K562 (cell line): ENCODE results near the gene ZNF439. TPM values are rescaled to one million over a fixed set of nuclear protein-coding genes. Genes with fewer than 3 reads are reported as not detected.

ENCODE experiments used
- ARID4B ChIP-seq: sonication (generic); formaldehyde crosslinking; IDR thresholded peaks from 2 replicates; pipeline ENCODE4 v1.8.0; 2022; ENCODE audit warnings: mild to moderate bottlenecking, missing genetic modification reagents
- BACH1 ChIP-seq: fragments of 200-800 bp; sonication (Bioruptor generic); IDR thresholded peaks from 2 replicates; pipeline ENCODE4 v1.6.1; 2016; ENCODE audit warnings: missing genetic modification characterization, missing compliant biosample characterization
- BCOR ChIP-seq: fragments of 450-650 bp; IDR thresholded peaks from 2 replicates; pipeline ENCODE4 v1.6.1; 2016
- E2F5 ChIP-seq: sonication (generic); formaldehyde crosslinking; IDR thresholded peaks from 2 replicates; pipeline ENCODE4 v1.8.0; 2022; ENCODE audit warnings: mild to moderate bottlenecking, missing genetic modification reagents
- EP300 ChIP-seq: IDR thresholded peaks from 2 replicates; pipeline ENCODE4 v1.6.1; 2012; ENCODE audit warnings: low read length, improper control_type of control experiment
- FUS ChIP-seq: fragments of 200-400 bp; formaldehyde crosslinking; optimal IDR thresholded peaks from 2 replicates; pipeline ENCODE3; 2017; ENCODE audit warnings: low read depth, low read length
- GTF2A2 ChIP-seq: IDR thresholded peaks from 2 replicates; pipeline ENCODE4 v1.6.1; 2016; ENCODE audit warnings: mild to moderate bottlenecking, missing genetic modification characterization, missing compliant biosample characterization
- NRF1 ChIP-seq, 2 experiments: fragments of 450-650 bp; IDR thresholded peaks in 1 of 2; conservative IDR thresholded peaks in 1 of 2; 2 replicates each; pipeline ENCODE4 v1.6.1; 2014; ENCODE audit warnings: mild to moderate bottlenecking in 2 of 2
- POLR2A ChIP-seq: fragments of 450-650 bp; conservative IDR thresholded peaks from 2 replicates; pipeline ENCODE4 v1.6.1; 2016
- POLR2G ChIP-seq: fragments of 200-400 bp; formaldehyde crosslinking; IDR thresholded peaks from 2 replicates; pipeline ENCODE4 v1.6.1; 2017; ENCODE audit warnings: low read depth, mild to moderate bottlenecking, antibody characterized with exemption, low read length, moderate library complexity
- SAP30 ChIP-seq: fragments of 200-600 bp; sonication (generic); IDR thresholded peaks from 2 replicates; pipeline ENCODE4 v1.6.1; 2012; ENCODE audit warnings: borderline replicate concordance, low read depth, mild to moderate bottlenecking, moderate library complexity, low read length, control low read depth, inconsistent platforms; ENCODE audit not compliant: insufficient read depth, poor library complexity, severe bottlenecking
- TAF7 ChIP-seq: fragments of 450-650 bp; IDR thresholded peaks from 2 replicates; pipeline ENCODE4 v1.6.1; 2016; ENCODE audit warnings: missing genetic modification characterization, missing compliant biosample characterization
- THAP12 ChIP-seq: fragments of 250-450 bp; sonication (Bioruptor Pico); IDR thresholded peaks from 2 replicates; pipeline ENCODE4 v1.9.0; 2021; ENCODE audit warnings: mild to moderate bottlenecking, inconsistent platforms
- ZKSCAN8 ChIP-seq: fragments of 200-800 bp; sonication (Bioruptor generic); IDR thresholded peaks from 2 replicates; pipeline ENCODE4 v1.6.1; 2016; ENCODE audit warnings: missing genetic modification characterization, missing compliant biosample characterization
- ZNF165 ChIP-seq: fragments of 250-450 bp; sonication (Bioruptor Pico); IDR thresholded peaks from 2 replicates; pipeline ENCODE4 v1.4.0; 2020; ENCODE audit warnings: borderline replicate concordance
- ZNF274 ChIP-seq: IDR thresholded peaks from 2 replicates; pipeline ENCODE4 v1.6.1; 2011; ENCODE audit warnings: low read depth, mild to moderate bottlenecking, low read length, moderate library complexity, borderline replicate concordance
- ZNF75A ChIP-seq: fragments of 450-650 bp; formaldehyde crosslinking; IDR thresholded peaks from 2 replicates; pipeline ENCODE4 v1.4.0; 2020; ENCODE audit warnings: mild to moderate bottlenecking
- ZNF77 ChIP-seq: fragments of 250-450 bp; sonication (Bioruptor Pico); IDR thresholded peaks from 2 replicates; pipeline ENCODE4 v1.5.0; 2020
- ZNF79 ChIP-seq: fragments of 250-450 bp; sonication (Bioruptor Pico); IDR thresholded peaks from 2 replicates; pipeline ENCODE4 v1.4.0; 2020; ENCODE audit warnings: low read depth, mild to moderate bottlenecking, moderate library complexity
- polyA plus RNA-seq, 8 experiments: library from polyadenylated mRNA; depleted of rRNA in 4 of 8; stranded (reverse) in 5 of 8; unstranded in 3 of 8; fragments of >200 nt; fragmentation: Nextera tagmentation in 2 of 8; fragmentation: Illumina TruSeq in 1 of 8; extraction: Ambion mirVana in 2 of 8; extraction: Trizol in 1 of 8; gene quantifications; 2 replicates each; pipeline versions ENCODE4 v1.2.1 to v1.2.3, GENCODE V29; 2011 to 2014; ENCODE audit warnings: inconsistent platforms in 1 of 8, missing spikeins in 1 of 8
- total RNA-seq, 7 experiments: library from RNA; depleted of rRNA in 6 of 7; stranded (reverse); fragments of >200 nt in 6 of 7; fragmentation: Illumina TruSeq in 2 of 7; extraction: Trizol in 2 of 7; gene quantifications; 2 replicates each; pipeline versions ENCODE4 v1.2.1 to v1.2.3, GENCODE V29; 2011 to 2021; ENCODE audit warnings: low replicate concordance in 1 of 7

The ZNF439 gene
- total and polyA plus RNA-seq, 9 of the 15 experiments (the other 6 are each of a cell fraction or from before 2014, with no cell fraction given) = 0.04 to 0.18 (median 0.10) TPM; not detected in 3

- TF ChIP-seq NRF1 (conservative IDR thresholded peaks at IDR 0.05 in 1 of 2, IDR thresholded peaks at IDR 0.05 in 1 of 2) (peak; percentile 46 to 66; a peak in 3 of 4 replicates), POLR2G (peak; percentile 97), ZNF274 (no peak), ZNF165 (CRISPR knock-in tag) (no peak), ZNF75A (CRISPR knock-in tag) (no peak), FUS (no peak), GTF2A2 (tag) (no peak), SAP30 (peak; percentile 64), BACH1 (no peak), E2F5 (CRISPR knock-in tag) (no peak; the same call in 1 of the 2 replicates), TAF7 (peak; percentile 94), POLR2A (peak; percentile 98), ZKSCAN8 (no peak), ZNF77 (CRISPR knock-in tag) (no peak), ZNF79 (CRISPR knock-in tag) (no peak), EP300 (no peak; the same call in 1 of the 2 replicates), ARID4B (CRISPR knock-in tag) (peak; percentile 34), BCOR (no peak), THAP12 (CRISPR knock-in tag) (peak; percentile 86)
These were observed 34.4 kb upstream of the ZNF439 start, which contains the start of gene ZNF440 (continued) for GRCh38 chr19:11814029-11814699.
